Measurements from ENCODE around the gene TACR1. TPM values are rescaled to one million over a fixed set of nuclear protein-coding genes. Genes with fewer than 3 reads are reported as not detected.

Gene TACR1
- total and polyA plus RNA-seq, 7 experiments from 2014 or later: 0.24 TPM; not detected in 6

DNA sequence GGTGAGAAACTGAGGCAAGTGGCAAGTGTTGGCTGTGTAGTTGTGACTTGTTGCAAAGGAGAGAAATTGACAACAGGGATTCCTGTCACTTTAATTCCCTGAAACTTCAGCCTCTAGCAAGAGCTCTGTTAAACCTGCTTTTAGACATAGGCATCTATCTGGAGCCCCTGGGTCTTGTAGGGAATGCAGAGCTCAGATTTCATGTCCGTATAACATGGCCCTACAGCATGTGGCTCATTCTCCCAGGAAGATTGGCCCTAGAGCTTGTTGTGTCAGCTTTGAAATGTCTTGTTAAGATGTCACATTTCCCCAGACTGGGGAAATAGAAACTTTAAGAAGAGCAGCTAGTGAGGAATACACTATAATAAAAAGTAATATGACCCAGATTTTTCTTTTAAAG lies 125.1 kb downstream of the TACR1 start:
- no peak overlapping the region for H3K27ac ChIP-seq (ENCODE audit: low read depth, low read length)
- no peaks in the 10 kb centered on the region for H3K27me3 Mint-ChIP-seq
- H3K4me1 Mint-ChIP-seq: no peaks in the 10 kb centered on the region
- H3K27ac Mint-ChIP-seq: no peak overlapping the region
- H3K36me3 Mint-ChIP-seq: peaks cover 0 to 15% (median 5%) of the 10 kb centered on the region in 5 donors
- ChIA-PET CTCF (interaction anchor here (0.6 kb wide), 1 partner anchor 26 kb away, joined by 3 read pairs; no protein-coding TSS in a partner anchor), POLR2A (interaction anchor here (0.7 kb wide), 1 partner anchor 300 kb away, joined by 5 read pairs; no protein-coding TSS in a partner anchor)
- DNase-seq (no peak), ATAC-seq (no peak)
- H3K4me3 Mint-ChIP-seq: no peak overlapping the region
- no peaks in the 10 kb centered on the region for H3K27me3 ChIP-seq (ENCODE audit: control insufficient read depth in 2 of 2, insufficient read depth in 2 of 2, low read length in 2 of 2)
- H3K9me3 ChIP-seq (ENCODE audit: control insufficient read depth in 2 of 3, low read length in 3 of 3): no peaks in the 10 kb centered on the region
- no peaks in the 10 kb centered on the region for H3K36me3 ChIP-seq (ENCODE audit: control insufficient read depth in 2 of 3, insufficient read depth in 3 of 3, low read length in 3 of 3)
- H3K4me3 ChIP-seq (ENCODE audit: low read length): no peak overlapping the region
- no peaks in the 10 kb centered on the region for H3K4me1 ChIP-seq (ENCODE audit: control insufficient read depth in 2 of 2, insufficient read depth in 2 of 2, low read length in 2 of 2)
- no peaks in the 10 kb centered on the region for H3K9me3 Mint-ChIP-seq
- intact Hi-C loops (cut with micrococcal nuclease): no loop called here

DNA sequence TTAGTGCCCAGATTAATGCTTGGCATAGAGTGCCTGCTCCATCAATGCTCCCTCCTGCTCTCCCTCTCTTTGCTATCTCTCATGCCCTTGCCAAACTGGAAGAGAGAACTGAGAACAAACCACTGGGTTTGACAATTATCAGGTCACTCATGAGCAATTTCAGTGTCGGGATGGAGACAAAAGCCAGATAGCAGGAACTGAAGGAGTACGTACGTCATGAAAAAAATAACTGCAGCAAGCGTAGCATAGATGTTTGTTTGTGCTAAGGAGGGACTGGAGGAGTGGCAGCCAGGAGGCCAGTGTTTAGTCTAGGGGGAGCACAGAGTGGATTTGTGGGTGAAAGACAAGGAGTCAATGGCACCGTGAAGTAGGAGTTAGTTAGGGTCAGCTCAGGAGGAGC lies 127.6 kb downstream of the TACR1 start:
- no peak for ATAC-seq
- no peak for DNase-seq
- Mint-ChIP-seq H3K27ac (peak overlapping the region in 1 of 9 donors; percentile 21), H3K36me3 (peaks cover 0 to 10% (median 0%) of the 10 kb centered on the region in 5 donors), H3K4me3 (no peak overlapping the region), H3K9me3 (peaks cover 0 to 3% (median 0%) of the 10 kb centered on the region in 11 donors), H3K4me1 (no peaks in the 10 kb centered on the region), H3K27me3 (no peaks in the 10 kb centered on the region)
- POLR2A ChIA-PET: no interaction called here
- intact Hi-C loops (cut with micrococcal nuclease): no loop called here
- H3K4me1 ChIP-seq (ENCODE audit: control insufficient read depth in 2 of 2, insufficient read depth in 2 of 2, low read length in 2 of 2): no peaks in the 10 kb centered on the region
- no peak overlapping the region for H3K27ac ChIP-seq (ENCODE audit: low read depth, low read length)
- no peaks in the 10 kb centered on the region for H3K9me3 ChIP-seq (ENCODE audit: control insufficient read depth in 2 of 3, low read length in 3 of 3)
- H3K4me3 ChIP-seq (ENCODE audit: low read length): no peak overlapping the region
- H3K36me3 ChIP-seq (ENCODE audit: control insufficient read depth in 2 of 3, insufficient read depth in 3 of 3, low read length in 3 of 3): no peaks in the 10 kb centered on the region
- no peaks in the 10 kb centered on the region for H3K27me3 ChIP-seq (ENCODE audit: control insufficient read depth in 2 of 2, insufficient read depth in 2 of 2, low read length in 2 of 2)
- CTCF ChIA-PET: no interaction called here

GRCh38 chr2:75068546-75068945 lies 130.8 kb downstream of the TACR1 start:
- POLR2A ChIA-PET: no interaction called here
- peaks cover 0 to 3% (median 0%) of the 10 kb centered on the region in 11 donors for H3K9me3 Mint-ChIP-seq
- H3K27me3 Mint-ChIP-seq: no peaks in the 10 kb centered on the region

DNA sequence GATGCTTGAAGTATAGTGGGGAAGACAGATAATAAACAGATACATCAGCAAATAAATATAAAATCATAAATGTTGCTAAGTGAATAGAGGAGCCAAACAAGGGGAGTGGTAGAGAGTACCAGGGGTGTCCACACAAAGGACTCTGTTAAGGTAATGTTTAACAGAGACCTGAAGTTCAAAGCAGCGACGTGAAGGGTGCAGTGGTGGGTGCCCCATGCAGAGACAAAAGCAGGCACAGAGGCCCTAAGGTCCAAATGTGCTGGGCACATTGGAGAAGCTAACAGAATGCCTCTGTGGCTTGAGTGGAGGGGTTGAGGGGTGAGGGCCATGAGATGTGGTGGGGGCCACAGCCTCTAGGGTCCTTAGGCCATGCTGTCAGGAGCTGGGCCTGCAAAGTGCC lies 131.8 kb downstream of the TACR1 start:
- no peak for ATAC-seq
- POLR2A ChIA-PET: no interaction called here

More at GRCh38 chr2:75068546-75068945, 130.8 kb downstream of the TACR1 start:
- Histone ChIP-seq H3K27ac (ENCODE audit: low read depth, low read length) (no peak overlapping the region), H3K27me3 (ENCODE audit: control insufficient read depth in 2 of 2, insufficient read depth in 2 of 2, low read length in 2 of 2) (no peaks in the 10 kb centered on the region), H3K9me3 (ENCODE audit: control insufficient read depth in 2 of 3, low read length in 3 of 3) (no peaks in the 10 kb centered on the region), H3K36me3 (ENCODE audit: control insufficient read depth in 2 of 3, insufficient read depth in 3 of 3, low read length in 3 of 3) (no peaks in the 10 kb centered on the region), H3K4me3 (ENCODE audit: low read length) (no peak overlapping the region), H3K4me1 (ENCODE audit: control insufficient read depth in 2 of 2, insufficient read depth in 2 of 2, low read length in 2 of 2) (no peaks in the 10 kb centered on the region)
- Mint-ChIP-seq H3K4me3 (no peak overlapping the region), H3K27ac (no peak overlapping the region), H3K36me3 (peaks cover 0 to 4% (median 0%) of the 10 kb centered on the region in 5 donors), H3K4me1 (peaks cover 0 to 7% (median 0%) of the 10 kb centered on the region in 7 donors)
- CTCF ChIA-PET: no interaction called here
- ATAC-seq (no peak), DNase-seq (no peak)
- intact Hi-C loops (cut with micrococcal nuclease): no loop called here

GRCh38 chr2:75066121-75066902 lies 133.0 kb downstream of the TACR1 start:
- Mint-ChIP-seq H3K36me3 (peaks cover 0 to 8% (median 0%) of the 10 kb centered on the region in 5 donors), H3K4me1 (peaks cover 0 to 7% (median 0%) of the 10 kb centered on the region in 7 donors), H3K27me3 (no peaks in the 10 kb centered on the region), H3K27ac (no peak overlapping the region), H3K4me3 (no peak overlapping the region), H3K9me3 (peaks cover 0 to 3% (median 0%) of the 10 kb centered on the region in 11 donors)
- Histone ChIP-seq H3K9me3 (ENCODE audit: control insufficient read depth in 2 of 3, low read length in 3 of 3) (no peaks in the 10 kb centered on the region), H3K27me3 (ENCODE audit: control insufficient read depth in 2 of 2, insufficient read depth in 2 of 2, low read length in 2 of 2) (no peaks in the 10 kb centered on the region), H3K4me3 (ENCODE audit: low read length) (no peak overlapping the region), H3K27ac (ENCODE audit: low read depth, low read length) (no peak overlapping the region), H3K36me3 (ENCODE audit: control insufficient read depth in 2 of 3, insufficient read depth in 3 of 3, low read length in 3 of 3) (no peaks in the 10 kb centered on the region), H3K4me1 (ENCODE audit: control insufficient read depth in 2 of 2, insufficient read depth in 2 of 2, low read length in 2 of 2) (no peaks in the 10 kb centered on the region)
- CTCF ChIA-PET: interaction anchor here (0.7 to 1.3 kb wide), 3 partner anchors 15 to 1590 kb away, joined by 3 to 6 read pairs (median 3); no protein-coding TSS in a partner anchor
- DNase-seq (no peak), ATAC-seq (no peak)
- intact Hi-C loops (cut with micrococcal nuclease): no loop called here
- POLR2A ChIA-PET: no interaction called here

More for the DNA sequence above, 131.8 kb downstream of the TACR1 start:
- H3K4me1 ChIP-seq (ENCODE audit: control insufficient read depth in 2 of 2, insufficient read depth in 2 of 2, low read length in 2 of 2): no peaks in the 10 kb centered on the region
- Mint-ChIP-seq H3K36me3 (peaks cover 0 to 4% (median 0%) of the 10 kb centered on the region in 5 donors), H3K9me3 (peaks cover 0 to 3% (median 0%) of the 10 kb centered on the region in 11 donors), H3K27ac (no peak overlapping the region), H3K4me3 (no peak overlapping the region), H3K27me3 (no peaks in the 10 kb centered on the region), H3K4me1 (peaks cover 0 to 7% (median 0%) of the 10 kb centered on the region in 7 donors)
- no peaks in the 10 kb centered on the region for H3K9me3 ChIP-seq (ENCODE audit: control insufficient read depth in 2 of 3, low read length in 3 of 3)
- H3K36me3 ChIP-seq (ENCODE audit: control insufficient read depth in 2 of 3, insufficient read depth in 3 of 3, low read length in 3 of 3): no peaks in the 10 kb centered on the region
- CTCF ChIA-PET: no interaction called here
- no peaks in the 10 kb centered on the region for H3K27me3 ChIP-seq (ENCODE audit: control insufficient read depth in 2 of 2, insufficient read depth in 2 of 2, low read length in 2 of 2)
- no peak overlapping the region for H3K4me3 ChIP-seq (ENCODE audit: low read length)
- no peak for DNase-seq
- intact Hi-C loops (cut with micrococcal nuclease): no loop called here
- no peak overlapping the region for H3K27ac ChIP-seq (ENCODE audit: low read depth, low read length)

DNA sequence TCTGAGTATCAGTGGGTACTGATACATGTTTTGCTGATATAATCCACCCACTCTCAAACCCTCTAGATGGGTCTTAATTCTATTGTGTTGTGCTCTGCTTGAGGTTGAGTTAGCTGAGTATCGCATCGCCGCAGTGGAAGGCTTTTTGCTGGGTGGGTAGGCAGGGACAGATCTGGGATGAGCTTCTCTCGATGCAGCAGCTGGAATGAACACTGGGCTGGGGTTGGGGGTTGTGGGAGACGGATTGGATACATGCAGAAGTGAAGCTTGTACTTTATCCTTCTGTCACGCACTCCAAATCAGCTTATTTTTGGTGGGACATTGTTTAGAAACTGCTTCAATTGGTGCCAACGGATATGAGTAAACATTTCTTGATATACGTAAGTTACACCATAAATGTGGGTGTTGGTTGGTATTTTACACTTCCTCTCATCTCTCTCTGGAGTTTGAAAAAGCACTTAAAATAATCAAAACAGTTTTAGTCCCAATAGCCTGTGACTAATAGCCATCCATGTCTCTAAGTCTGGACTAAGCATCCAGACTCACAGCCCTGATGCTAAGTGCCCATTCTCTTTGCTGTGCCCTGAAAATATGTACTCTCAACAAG lies 133.8 kb downstream of the TACR1 start:
- H3K4me1 Mint-ChIP-seq: peaks cover 0 to 9% (median 0%) of the 10 kb centered on the region in 7 donors
- CTCF ChIA-PET: interaction anchor here (0.7 to 1.3 kb wide), 3 partner anchors 14 to 1589 kb away, joined by 3 to 6 read pairs (median 3); no protein-coding TSS in a partner anchor
- Histone ChIP-seq H3K4me1 (ENCODE audit: control insufficient read depth in 2 of 2, insufficient read depth in 2 of 2, low read length in 2 of 2) (no peaks in the 10 kb centered on the region), H3K27me3 (ENCODE audit: control insufficient read depth in 2 of 2, insufficient read depth in 2 of 2, low read length in 2 of 2) (no peaks in the 10 kb centered on the region), H3K4me3 (ENCODE audit: low read length) (no peak overlapping the region), H3K36me3 (ENCODE audit: control insufficient read depth in 2 of 3, insufficient read depth in 3 of 3, low read length in 3 of 3) (no peaks in the 10 kb centered on the region), H3K9me3 (ENCODE audit: control insufficient read depth in 2 of 3, low read length in 3 of 3) (no peaks in the 10 kb centered on the region), H3K27ac (ENCODE audit: low read depth, low read length) (no peak overlapping the region)
- intact Hi-C loops (cut with micrococcal nuclease): loop anchor here (1.0 kb wide), 3 partner anchors 145 to 544 kb away; no protein-coding TSS in a partner anchor
- peaks cover 0 to 8% (median 0%) of the 10 kb centered on the region in 5 donors for H3K36me3 Mint-ChIP-seq
- peaks cover 0 to 3% (median 0%) of the 10 kb centered on the region in 11 donors for H3K9me3 Mint-ChIP-seq
- H3K27me3 Mint-ChIP-seq: no peaks in the 10 kb centered on the region
- no peak overlapping the region for H3K4me3 Mint-ChIP-seq
- POLR2A ChIA-PET: no interaction called here
- no peak overlapping the region for H3K27ac Mint-ChIP-seq
- no peak for DNase-seq
- ATAC-seq: no peak

All from naive thymus-derived CD4-positive, alpha-beta T cell (primary cell).